HK-2 (cell line): ENCODE data around the gene ZFPM1.
"Not testable (repeated sequence)": the region's sequence is repeated elsewhere in the genome, so short reads cannot be mapped to it uniquely, and the experiment has no call there.

Experiments used
- DNase-seq: peaks from one replicate; pipeline ENCODE4 v3.0.0-alpha.2; 2018; ENCODE audit not compliant: unreplicated experiment

The ZFPM1 gene

GRCh38 chr16:88466175-88466862, 13.2 kb downstream of the ZFPM1 start:
- DNase-seq: no peak

GRCh38 chr16:88466949-88467348, 13.9 kb downstream of the ZFPM1 start:
- DNase-seq: no peak

- no peak for DNase-seq
Measured at GRCh38 chr16:88467541-88467944, 14.5 kb downstream of the ZFPM1 start.

- peak; percentile 17 for DNase-seq
Measured at GRCh38 chr16:88468275-88469129, 15.4 kb downstream of the ZFPM1 start.

- DNase-seq: no peak
Measured at GRCh38 chr16:88469615-88470395, 16.7 kb downstream of the ZFPM1 start.

- DNase-seq: not testable (repeated sequence)
Measured at GRCh38 chr16:88470396-88470680, 17.3 kb downstream of the ZFPM1 start.

GRCh38 chr16:88470696-88471095, 17.6 kb downstream of the ZFPM1 start:
- not testable (repeated sequence) for DNase-seq

GRCh38 chr16:88471115-88471514, 18.0 kb downstream of the ZFPM1 start:
- DNase-seq: no peak

GRCh38 chr16:88471575-88471974, 18.5 kb downstream of the ZFPM1 start:
- DNase-seq: no peak

- DNase-seq: no peak
Measured at GRCh38 chr16:88472069-88472468, 19.0 kb downstream of the ZFPM1 start.

GRCh38 chr16:88472637-88473205, 19.6 kb downstream of the ZFPM1 start:
- DNase-seq: no peak

- DNase-seq: no peak
Measured at GRCh38 chr16:88473666-88474534, 20.8 kb downstream of the ZFPM1 start.

- no peak for DNase-seq
Measured at GRCh38 chr16:88475037-88475436, 22.0 kb downstream of the ZFPM1 start.

GRCh38 chr16:88476203-88476602, 23.1 kb downstream of the ZFPM1 start:
- no peak for DNase-seq

GRCh38 chr16:88476817-88477397, 23.8 kb downstream of the ZFPM1 start:
- no peak for DNase-seq

GRCh38 chr16:88477631-88478519, 24.8 kb downstream of the ZFPM1 start:
- no peak for DNase-seq

GRCh38 chr16:88478889-88479792, 26.1 kb downstream of the ZFPM1 start:
- no peak for DNase-seq
